HG02678 (cell line): ENCODE data around the gene KCNAB1.

ENCODE experiments used
- ATAC-seq: cut with Tn5 transposase; IDR thresholded peaks from one replicate; pipeline ENCODE4 v1.9.1; 2021; ENCODE audit warnings: mild to moderate bottlenecking, moderate library complexity; ENCODE audit not compliant: unreplicated experiment

The KCNAB1 gene

DNA sequence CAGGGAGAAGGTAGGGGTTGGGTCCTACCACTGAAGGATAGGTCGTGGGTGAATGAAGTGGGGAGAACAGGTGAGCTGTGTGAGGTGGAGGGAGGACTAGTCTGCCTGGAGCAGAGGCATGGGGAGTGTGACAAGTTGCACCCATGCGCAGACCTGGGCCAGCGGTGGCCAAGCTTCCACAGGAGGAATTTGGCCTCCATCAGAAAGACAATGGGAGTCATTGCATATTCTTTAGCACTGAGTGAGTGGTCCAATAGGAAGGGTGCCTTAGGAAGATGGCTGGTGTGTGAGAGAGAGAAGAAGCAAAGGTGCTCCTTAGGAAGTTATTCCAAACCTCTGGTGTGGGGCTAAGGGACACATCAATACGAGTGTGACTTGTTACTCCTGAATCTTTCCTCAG, 191.1 kb downstream of the KCNAB1 start:
- no peak for ATAC-seq

DNA sequence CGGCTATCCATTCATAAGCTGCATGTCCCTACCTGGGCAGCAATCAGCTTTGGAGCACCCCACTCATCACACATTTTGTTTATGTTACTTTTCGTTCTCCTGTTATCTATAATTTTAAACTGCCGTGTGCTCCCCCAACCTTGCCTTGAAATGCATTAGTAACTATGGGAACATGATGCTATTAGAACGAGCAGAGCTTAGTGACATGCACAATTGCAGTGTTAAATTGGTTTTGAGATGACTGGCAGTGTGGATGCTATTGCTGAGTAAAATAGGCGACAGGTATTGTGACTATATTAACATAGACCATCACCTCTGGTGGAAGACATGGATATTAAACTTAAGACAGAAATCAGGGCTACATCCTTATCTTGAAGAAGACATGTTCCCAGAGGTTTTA, 191.6 kb downstream of the KCNAB1 start:
- no peak for ATAC-seq

DNA sequence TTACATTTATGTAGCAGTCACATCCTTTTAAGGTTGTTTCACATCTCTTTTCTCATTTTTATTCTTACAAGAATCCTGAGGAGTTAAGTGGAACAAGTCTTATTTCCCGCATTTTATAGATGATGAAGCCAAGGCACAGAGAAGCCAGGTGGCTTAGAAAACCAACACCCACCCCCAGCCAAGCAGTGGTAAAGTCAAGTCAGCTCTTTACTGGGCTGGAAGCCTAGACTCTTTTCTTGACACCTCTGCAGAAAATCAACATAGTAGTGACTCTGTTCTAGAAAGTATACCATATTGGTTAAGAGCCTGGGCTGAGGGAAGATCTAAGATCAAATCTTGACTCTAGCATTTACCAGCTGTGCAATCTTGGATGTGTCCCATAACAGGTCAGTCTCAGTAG, 195.7 kb downstream of the KCNAB1 start:
- no peak for ATAC-seq

- ATAC-seq: no peak
Measured at GRCh38 chr3:156317462-156318074, 197.2 kb downstream of the KCNAB1 start.

DNA sequence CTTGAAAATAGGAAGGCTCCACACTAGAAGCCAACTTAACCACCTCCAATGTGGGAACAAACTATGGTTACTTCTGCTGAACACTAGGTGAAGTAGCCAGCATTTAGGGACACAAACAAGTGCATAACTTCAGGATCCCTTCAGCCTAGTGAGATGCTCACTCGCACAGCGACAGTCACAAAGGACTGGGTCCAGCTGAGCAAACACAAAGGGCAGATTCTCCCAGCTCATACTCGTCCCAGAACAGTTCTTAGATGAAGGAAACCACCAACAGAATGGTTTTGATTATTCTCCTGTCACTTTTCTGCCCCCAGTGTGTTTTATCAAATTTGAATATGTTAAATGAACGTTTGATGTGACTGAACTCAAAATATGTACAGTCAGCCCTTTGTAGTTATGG, 201.6 kb downstream of the KCNAB1 start:
- ATAC-seq: no peak

DNA sequence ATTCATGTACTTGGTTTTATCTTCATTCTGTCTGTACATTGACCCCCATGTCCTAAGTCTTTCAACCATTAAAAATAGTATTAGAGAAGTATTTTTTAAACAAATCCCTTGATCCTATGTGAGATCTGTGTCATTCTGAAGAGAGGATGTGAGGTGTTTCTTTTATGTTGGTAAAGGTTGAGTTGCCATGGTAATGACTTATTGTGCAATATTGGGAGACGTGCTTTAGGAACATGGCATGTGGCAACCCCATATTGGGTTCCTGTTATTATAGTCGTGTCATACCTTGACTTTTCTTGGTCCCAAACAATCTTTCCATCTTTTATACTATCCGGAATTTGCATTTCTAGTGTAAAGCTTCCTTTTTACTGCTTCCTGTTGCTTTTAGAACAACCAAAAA, 203.1 kb downstream of the KCNAB1 start:
- no peak for ATAC-seq

GRCh38 chr3:156330415-156330814, 210.0 kb downstream of the KCNAB1 start:
- no peak for ATAC-seq

DNA sequence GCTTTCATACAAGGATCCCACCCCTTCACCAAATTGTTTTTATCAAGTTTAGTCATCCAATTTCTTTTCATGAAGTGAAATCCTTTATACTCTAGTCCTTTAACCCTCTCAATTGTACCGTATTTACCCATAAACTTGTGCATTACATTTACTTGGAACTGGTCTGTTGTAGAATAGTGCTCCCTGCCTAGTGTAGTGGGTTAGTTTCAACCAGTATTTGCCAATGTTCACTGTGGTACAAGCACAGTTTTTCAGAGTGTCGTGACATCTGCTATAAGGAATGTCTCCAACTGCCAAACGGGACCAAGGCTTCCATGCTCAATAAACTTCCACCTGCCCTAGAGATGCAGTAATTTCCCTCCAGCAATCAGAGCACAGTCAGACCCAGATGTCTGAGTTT, 211.9 kb downstream of the KCNAB1 start:
- ATAC-seq: no peak

- ATAC-seq: no peak
Measured at GRCh38 chr3:156334841-156335545, 214.6 kb downstream of the KCNAB1 start.

DNA sequence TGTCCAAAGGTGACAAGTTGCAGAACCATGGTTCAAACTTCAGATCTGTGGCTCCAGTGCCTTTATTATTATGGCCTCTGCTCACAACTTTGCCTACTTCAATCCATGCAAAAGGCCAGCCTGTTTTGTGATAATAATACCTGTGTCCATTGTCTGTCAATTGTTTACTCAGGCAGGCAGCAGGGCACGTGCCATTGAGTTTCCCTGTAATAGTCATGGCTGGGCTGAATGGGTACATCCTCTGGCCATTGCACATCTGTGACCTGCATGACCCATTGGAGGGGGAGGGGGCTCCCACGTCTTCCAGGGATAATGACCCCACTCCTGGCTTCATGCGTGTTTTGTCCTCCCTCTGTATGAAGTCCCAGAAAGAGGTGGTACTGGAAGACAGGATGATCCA, 219.1 kb downstream of the KCNAB1 start:
- ATAC-seq: no peak

DNA sequence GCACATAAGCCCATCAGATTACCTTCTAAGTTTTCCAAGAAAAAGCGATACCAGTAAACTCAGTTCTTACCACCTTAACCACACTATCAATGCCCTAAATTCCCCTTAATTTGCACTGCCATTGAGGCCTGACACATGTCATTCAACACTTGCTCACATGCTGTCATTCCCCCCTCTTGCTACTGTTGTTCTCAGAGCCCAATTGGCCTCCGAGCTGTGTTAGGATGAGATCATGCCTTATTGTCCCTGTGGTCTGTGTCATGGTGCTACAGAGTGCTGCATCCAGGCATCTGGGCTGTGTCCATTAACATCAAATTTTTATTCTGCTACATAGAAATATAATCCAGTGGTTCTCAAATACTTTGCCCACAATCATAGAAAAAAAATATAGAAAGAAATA, 221.0 kb downstream of the KCNAB1 start:
- no peak for ATAC-seq

DNA sequence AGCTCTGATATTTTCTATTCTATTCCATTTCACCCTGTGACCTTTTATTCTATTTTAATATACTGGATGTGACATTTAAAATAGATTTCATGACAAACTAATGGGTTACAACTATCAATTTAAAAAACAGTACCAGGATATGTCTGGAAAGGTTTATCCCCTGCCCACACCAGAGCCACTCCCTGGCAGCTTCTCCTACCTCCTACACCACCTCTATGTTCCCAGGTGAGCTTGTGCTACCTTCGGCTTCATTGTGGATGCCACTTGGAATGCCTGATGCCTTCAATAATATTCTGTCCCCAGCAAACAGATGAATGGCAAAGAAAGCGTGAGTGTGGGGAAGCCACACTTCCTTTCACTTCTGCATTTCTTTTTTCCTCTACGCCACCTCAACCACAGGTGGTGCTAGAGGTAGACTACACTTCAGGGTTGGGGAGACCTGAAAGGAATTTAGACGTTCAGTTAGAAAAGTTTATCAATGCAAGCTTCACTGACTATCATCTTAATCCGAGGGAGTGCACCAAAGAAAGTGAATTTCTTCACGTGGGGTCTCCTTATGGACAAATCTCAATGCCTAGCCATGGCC, 221.5 kb downstream of the KCNAB1 start:
- peak; percentile 99 for ATAC-seq

GRCh38 chr3:156344215-156344614, 223.8 kb downstream of the KCNAB1 start:
- no peak for ATAC-seq

DNA sequence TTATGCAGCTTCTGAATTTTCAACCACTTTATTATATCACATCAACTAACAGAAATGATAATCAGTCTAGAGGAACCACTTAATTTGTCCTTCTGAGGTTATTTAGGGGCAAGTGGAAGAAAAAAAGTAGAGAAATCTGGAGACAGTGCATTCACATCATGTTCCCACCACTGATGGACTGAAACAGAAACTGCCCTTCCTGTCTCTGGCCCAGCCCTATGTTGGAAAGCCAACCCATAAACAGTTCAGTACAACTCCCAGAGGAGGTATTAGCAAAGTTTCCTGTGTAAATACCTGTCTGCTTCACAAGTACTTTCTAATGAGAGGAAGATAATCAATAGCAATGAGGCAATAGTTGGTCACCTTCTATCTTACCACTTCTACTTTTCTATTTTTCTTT, 228.7 kb downstream of the KCNAB1 start:
- no peak for ATAC-seq

GRCh38 chr3:156349978-156350377, 229.6 kb downstream of the KCNAB1 start:
- ATAC-seq: no peak

- ATAC-seq: no peak
Measured at GRCh38 chr3:156350781-156351180, 230.4 kb downstream of the KCNAB1 start.

- ATAC-seq: no peak
Measured at GRCh38 chr3:156351783-156352182, 231.4 kb downstream of the KCNAB1 start.

GRCh38 chr3:156352728-156353127, 232.3 kb downstream of the KCNAB1 start:
- no peak for ATAC-seq

DNA sequence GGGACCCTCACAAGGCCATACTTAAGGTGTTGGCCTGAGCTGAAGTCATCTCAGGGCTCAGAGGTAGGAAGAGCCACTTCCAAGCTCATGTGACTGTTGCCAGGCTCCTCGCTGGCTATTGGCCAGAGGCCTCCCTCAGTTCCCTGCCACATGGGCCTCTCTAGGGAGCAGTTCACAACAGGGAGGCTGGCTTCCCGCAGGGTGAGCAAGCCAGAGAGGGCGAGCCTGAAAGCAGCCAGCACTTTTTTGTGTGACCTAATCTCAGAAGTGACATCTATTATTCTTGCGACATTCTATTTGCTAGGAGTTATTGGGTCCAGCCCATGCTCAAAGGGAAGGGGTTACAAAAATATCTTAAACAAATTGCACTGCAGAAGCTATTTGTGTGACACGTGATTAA, 233.2 kb downstream of the KCNAB1 start:
- no peak for ATAC-seq

DNA sequence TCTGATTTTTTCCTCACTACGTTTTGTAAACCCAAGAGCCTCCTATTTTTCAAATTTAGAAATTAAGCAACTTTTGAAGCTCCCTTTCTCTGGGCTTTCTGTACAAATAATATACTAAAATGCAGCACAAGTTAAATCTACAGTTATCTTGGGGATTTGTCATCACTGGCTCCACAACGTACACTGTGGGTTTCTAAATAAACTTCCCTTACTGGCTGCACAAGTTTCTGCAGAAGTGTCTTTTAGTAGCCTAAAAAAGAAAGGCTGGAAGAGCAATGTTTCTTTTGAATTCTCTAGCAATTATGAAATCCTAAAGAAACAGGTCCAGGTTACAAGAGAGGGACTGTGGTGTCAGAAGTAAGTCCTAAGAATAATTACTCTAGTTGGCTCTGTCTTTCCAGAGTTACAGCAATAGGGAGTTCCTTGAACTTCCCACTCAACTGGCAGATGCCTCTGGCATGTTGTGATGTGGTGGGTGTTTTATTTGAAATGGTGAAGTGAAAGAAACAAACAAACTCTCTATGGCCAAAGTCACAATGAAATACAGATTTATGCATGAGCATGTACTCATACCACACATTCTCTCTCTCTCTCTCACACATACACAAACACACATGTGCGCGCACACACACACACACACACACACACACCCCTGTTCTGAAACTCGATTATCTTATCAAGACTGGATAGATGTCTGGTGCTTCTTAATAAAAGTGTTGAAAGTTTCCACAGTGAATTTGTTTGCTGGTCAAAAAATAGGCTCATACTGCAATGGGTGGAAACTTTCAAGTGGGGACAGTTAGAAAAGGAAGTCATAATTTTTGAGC, 236.4 kb downstream of the KCNAB1 start:
- no peak for ATAC-seq

- no peak for ATAC-seq
Measured at GRCh38 chr3:156358232-156358631, 237.9 kb downstream of the KCNAB1 start.

DNA sequence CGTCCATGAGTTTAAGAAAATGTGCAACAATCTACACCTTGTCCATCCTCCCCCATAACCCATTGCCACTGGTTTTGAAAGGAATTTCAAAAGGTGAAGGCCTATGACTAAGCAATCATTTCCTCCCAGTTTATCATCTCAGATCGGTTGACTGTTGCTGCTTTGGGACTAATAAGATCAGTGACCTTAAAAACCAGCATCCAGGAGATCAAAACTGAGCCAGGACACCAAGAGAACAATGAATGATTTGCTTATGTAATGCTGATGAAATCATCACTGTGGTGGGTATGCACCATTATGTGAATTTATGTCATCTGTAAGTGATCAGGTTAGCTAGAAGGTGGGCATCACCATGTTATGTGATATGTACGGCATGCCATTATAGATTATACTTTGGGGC, 239.0 kb downstream of the KCNAB1 start:
- ATAC-seq: no peak
